Tibial nerve (tissue), 4 donors: ENCODE data around the gene GMCL1. TPM values are rescaled to one million over a fixed set of nuclear protein-coding genes. Genes with fewer than 3 reads are reported as not detected.

Experiments
- DNase-seq, 2 donors: peaks; one replicate each; pipeline ENCODE4 v3.0.0-alpha.2; 2019; ENCODE audit warnings: low spot score in 2 of 2
- H3K27ac ChIP-seq, 4 donors: fragments of 200-600 bp; sonication (generic) in 3 of 4; one replicate each; pipeline ENCODE4 v1.5.1; 2017 to 2019; ENCODE audit warnings: mild to moderate bottlenecking in 1 of 4
- H3K27me3 ChIP-seq, 2 donors: fragments of 200-600 bp; sonication (generic) in 1 of 2; one replicate each; pipeline versions ENCODE4 v1.5.1 to v1.6.0; 2017 to 2019
- H3K36me3 ChIP-seq, 3 donors: fragments of 200-600 bp; sonication (generic); one replicate each; pipeline ENCODE4 v1.5.1; 2018 to 2019
- H3K4me1 ChIP-seq, 4 donors: fragments of 200-600 bp; sonication (generic) in 3 of 4; one replicate each; pipeline ENCODE4 v1.5.1; 2017 to 2019
- H3K4me3 ChIP-seq, 4 donors: fragments of 200-600 bp; sonication (generic) in 3 of 4; one replicate each; pipeline ENCODE4 v1.5.1; 2017 to 2019; ENCODE audit warnings: mild to moderate bottlenecking in 1 of 4, moderate library complexity in 1 of 4
- H3K9me3 ChIP-seq, 4 donors: fragments of 200-600 bp; sonication (generic) in 3 of 4; one replicate each; pipeline ENCODE4 v1.5.1; 2017 to 2019
- EP300 ChIP-seq, 2 donors: sonication (generic); formaldehyde crosslinking; IDR thresholded peaks; one replicate each; pipeline ENCODE4 v1.6.1; 2017; ENCODE audit warnings: antibody characterized with exemption in 2 of 2, mild to moderate bottlenecking in 1 of 2
- POLR2A ChIP-seq, 2 donors: fragments of 450-650 bp; IDR thresholded peaks; one replicate each; pipeline ENCODE4 v1.6.1; 2017; ENCODE audit warnings: antibody characterized with exemption in 2 of 2, mild to moderate bottlenecking in 2 of 2, moderate library complexity in 2 of 2
- whole genome bisulfite sequencing, 2 donors: methylation state at CpG; one replicate each; pipeline ENCODE4 v1.1.5; 2018; 5-methylcytosine and 5-hydroxymethylcytosine counted together
- total RNA-seq, 4 donors: library from RNA; depleted of rRNA; stranded (reverse); fragments of >200 nt; gene quantifications; one replicate each; pipeline ENCODE4 v1.1.0, GENCODE V29; 2016
- TF ChIP-seq, protein P1 (sequence below), 5 experiments: fragments of 200-600 bp in 3 of 5; fragments of 450-650 bp in 2 of 5; sonication (generic) in 3 of 5; IDR thresholded peaks; one replicate each; pipeline ENCODE4 v1.5.1; 2016 to 2019; ENCODE audit warnings: antibody characterized with exemption in 5 of 5, mild to moderate bottlenecking in 3 of 5, moderate library complexity in 2 of 5

GMCL1 gene
- total RNA-seq, 4 donors from 2014 or later: 11.2 to 20.1 (median 15.5) TPM

DNA sequence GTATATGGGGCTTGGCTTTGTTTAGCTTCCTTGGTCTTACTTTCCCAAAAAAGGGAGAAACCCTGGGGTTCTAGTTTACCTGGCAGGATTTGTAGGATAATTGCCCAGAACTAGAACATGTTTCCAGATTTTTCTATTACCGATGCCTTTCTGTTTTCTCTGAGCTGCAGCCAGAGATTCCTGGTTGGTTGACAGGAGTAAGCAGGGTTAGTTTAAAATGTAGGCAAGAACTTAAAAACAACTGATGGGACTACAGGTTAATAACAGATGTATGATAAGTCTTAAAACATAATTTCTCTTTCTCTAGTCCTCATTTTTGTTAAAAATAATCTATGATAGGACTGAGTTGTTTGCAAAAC lies 38.9 kb upstream of the GMCL1 start:
- WGBS, 2 donors: 35 to 37% methylated on average over 1 of the region's 1 CpG
- TF ChIP-seq EP300 (IDR thresholded peaks at IDR 0.05) (no peak), POLR2A (IDR thresholded peaks at IDR 0.05) (no peak)
- TF ChIP-seq, protein P1, sequence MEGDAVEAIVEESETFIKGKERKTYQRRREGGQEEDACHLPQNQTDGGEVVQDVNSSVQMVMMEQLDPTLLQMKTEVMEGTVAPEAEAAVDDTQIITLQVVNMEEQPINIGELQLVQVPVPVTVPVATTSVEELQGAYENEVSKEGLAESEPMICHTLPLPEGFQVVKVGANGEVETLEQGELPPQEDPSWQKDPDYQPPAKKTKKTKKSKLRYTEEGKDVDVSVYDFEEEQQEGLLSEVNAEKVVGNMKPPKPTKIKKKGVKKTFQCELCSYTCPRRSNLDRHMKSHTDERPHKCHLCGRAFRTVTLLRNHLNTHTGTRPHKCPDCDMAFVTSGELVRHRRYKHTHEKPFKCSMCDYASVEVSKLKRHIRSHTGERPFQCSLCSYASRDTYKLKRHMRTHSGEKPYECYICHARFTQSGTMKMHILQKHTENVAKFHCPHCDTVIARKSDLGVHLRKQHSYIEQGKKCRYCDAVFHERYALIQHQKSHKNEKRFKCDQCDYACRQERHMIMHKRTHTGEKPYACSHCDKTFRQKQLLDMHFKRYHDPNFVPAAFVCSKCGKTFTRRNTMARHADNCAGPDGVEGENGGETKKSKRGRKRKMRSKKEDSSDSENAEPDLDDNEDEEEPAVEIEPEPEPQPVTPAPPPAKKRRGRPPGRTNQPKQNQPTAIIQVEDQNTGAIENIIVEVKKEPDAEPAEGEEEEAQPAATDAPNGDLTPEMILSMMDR (IDR thresholded peaks at IDR 0.05): no peak
- Histone ChIP-seq H3K36me3 (peaks cover 0 to 15% (median 0%) of the 10 kb centered on the region in 3 donors), H3K9me3 (no peaks in the 10 kb centered on the region), H3K27ac (peak overlapping the region; percentile 52 to 88 (median 70)), H3K4me1 (peaks cover 0 to 35% (median 21%) of the 10 kb centered on the region in 4 donors), H3K27me3 (no peaks in the 10 kb centered on the region), H3K4me3 (peak overlapping the region in 1 of 4 donors; percentile 19)
- no peak for DNase-seq

DNA sequence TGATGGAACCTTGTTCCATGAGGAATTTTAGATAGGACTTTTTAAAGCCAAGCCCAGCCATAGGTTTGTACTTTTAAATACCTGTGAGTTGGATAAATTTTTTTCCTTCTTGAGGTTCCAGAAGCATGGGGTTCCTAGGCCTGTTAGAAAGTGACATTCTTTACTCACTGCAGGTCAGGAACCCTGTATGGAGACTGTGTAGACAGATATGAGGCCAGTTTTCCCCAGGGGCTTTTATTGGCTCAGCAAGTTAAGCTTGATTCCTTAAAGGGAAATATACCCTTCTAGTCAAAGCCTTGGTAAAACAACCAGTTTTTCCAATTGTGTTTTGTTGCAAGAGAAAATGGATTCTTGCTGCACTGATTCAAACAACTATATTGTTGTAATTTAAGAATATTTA lies 38.4 kb upstream of the GMCL1 start:
- Histone ChIP-seq H3K36me3 (peaks cover 0 to 15% (median 0%) of the 10 kb centered on the region in 3 donors), H3K27ac (peak overlapping the region in 2 of 4 donors; percentile 85 to 88), H3K9me3 (no peaks in the 10 kb centered on the region), H3K27me3 (no peaks in the 10 kb centered on the region), H3K4me3 (no peak overlapping the region), H3K4me1 (peaks cover 0 to 35% (median 21%) of the 10 kb centered on the region in 4 donors)
- no peak for DNase-seq
- TF ChIP-seq, protein P1 (IDR thresholded peaks at IDR 0.05): no peak
- TF ChIP-seq EP300 (IDR thresholded peaks at IDR 0.05) (no peak), POLR2A (IDR thresholded peaks at IDR 0.05) (no peak)

DNA sequence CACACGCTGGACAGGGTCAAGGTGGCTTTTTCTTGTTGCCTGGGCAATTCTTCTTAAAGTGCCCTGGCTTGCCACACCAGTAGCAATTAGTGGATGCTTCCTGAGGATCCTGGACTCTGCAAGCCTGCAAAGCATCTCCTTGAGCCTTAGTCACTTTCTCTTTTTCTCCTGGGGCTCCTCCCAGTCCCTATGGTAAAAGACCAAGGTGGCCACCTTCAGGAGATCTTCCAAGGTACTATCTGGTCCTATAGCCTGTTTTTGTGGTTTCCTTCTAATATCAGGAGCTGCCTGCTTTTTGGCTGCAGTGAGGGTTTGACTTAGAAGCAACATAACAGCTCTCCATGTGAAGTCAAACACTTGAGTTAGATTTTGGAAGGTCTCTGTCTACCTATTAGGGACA lies 33.3 kb upstream of the GMCL1 start:
- H3K27ac ChIP-seq: no peak overlapping the region
- TF ChIP-seq EP300 (IDR thresholded peaks at IDR 0.05) (no peak), POLR2A (IDR thresholded peaks at IDR 0.05) (no peak)
- TF ChIP-seq, protein P1 (IDR thresholded peaks at IDR 0.05): no peak
- H3K4me1 ChIP-seq: peaks cover 0 to 44% (median 14%) of the 10 kb centered on the region in 4 donors
- 86 to 100% methylated on average over 1 of the region's 1 CpG for WGBS, 2 donors
- no peak for DNase-seq
- no peak overlapping the region for H3K4me3 ChIP-seq
- no peaks in the 10 kb centered on the region for H3K36me3 ChIP-seq
- H3K27me3 ChIP-seq: no peaks in the 10 kb centered on the region
- H3K9me3 ChIP-seq: no peaks in the 10 kb centered on the region

DNA sequence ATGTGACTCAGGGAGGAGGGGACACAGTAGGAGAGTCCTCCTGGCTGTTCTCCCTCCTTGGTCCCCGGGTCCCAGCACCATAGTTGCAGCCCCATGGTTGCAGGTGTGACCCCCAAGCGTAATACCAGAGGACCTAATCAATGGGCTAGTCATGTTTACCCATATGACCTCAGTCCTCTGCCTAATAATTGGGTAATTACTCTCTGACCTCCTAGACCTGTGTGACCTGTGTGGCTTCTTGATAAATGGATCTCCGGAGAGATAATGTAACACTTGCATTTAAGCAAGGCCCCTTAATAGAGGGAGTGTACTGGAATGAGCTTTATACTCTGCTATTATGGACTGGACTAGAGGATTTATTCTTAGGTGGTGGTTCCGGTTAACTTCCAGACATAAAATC lies 32.2 kb upstream of the GMCL1 start:
- Histone ChIP-seq H3K36me3 (no peaks in the 10 kb centered on the region), H3K27me3 (no peaks in the 10 kb centered on the region), H3K4me3 (no peak overlapping the region), H3K4me1 (peaks cover 0 to 42% (median 12%) of the 10 kb centered on the region in 4 donors), H3K27ac (peak overlapping the region in 2 of 4 donors; percentile 76 to 81), H3K9me3 (no peaks in the 10 kb centered on the region)
- WGBS, 2 donors: 74 to 78% methylated on average over 4 of the region's 4 CpGs
- TF ChIP-seq POLR2A (IDR thresholded peaks at IDR 0.05) (no peak), EP300 (IDR thresholded peaks at IDR 0.05) (no peak)
- TF ChIP-seq, protein P1 (IDR thresholded peaks at IDR 0.05): no peak
- no peak for DNase-seq

DNA sequence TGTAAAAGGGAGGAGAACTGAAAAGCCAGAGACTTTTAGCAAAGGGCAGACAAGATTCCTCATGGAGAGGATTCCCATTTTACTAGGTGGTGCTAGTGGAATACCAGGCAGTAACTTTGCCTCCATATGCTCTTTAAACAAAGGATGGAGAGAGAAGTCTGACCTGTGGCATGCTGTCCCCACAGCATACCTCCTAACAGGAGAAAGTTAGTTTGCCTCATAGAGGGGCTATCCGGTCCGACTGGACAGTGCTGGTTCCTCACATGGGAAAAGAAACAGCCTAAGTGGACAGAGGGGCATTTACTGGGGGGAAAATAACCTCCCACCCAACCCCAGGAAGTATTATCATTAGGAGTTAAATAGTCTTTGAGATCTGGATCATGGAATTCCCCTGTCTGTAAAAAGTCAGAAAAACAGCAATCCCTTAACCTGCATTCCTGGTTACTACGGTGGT lies 31.6 kb upstream of the GMCL1 start:
- no peak overlapping the region for H3K4me3 ChIP-seq
- peaks cover 0 to 40% (median 12%) of the 10 kb centered on the region in 4 donors for H3K4me1 ChIP-seq
- H3K27ac ChIP-seq: peak overlapping the region in 3 of 4 donors; percentile 68 to 81 (median 76)
- DNase-seq: no peak
- no peaks in the 10 kb centered on the region for H3K9me3 ChIP-seq
- no peak for TF ChIP-seq EP300 (IDR thresholded peaks at IDR 0.05)
- TF ChIP-seq, protein P1 (IDR thresholded peaks at IDR 0.05): no peak
- no peaks in the 10 kb centered on the region for H3K27me3 ChIP-seq
- WGBS, 2 donors: 30 to 44% methylated on average over 3 of the region's 3 CpGs
- H3K36me3 ChIP-seq: no peaks in the 10 kb centered on the region
